ENCODE results near the gene SSH3.
"Not testable (repeated sequence)": the region's sequence is repeated elsewhere in the genome, so short reads cannot be mapped to it uniquely, and the experiment has no call there.

Gene SSH3

GRCh38 chr11:67303132-67303834, at the start of gene SSH3:
TSS of gene SSH3 (plus strand) at chr11:67303530. CDS start at chr11:67303626, 96 bp downstream.
- H3K27ac Mint-ChIP-seq, result no peak within 1 kb of the TSS
- H3K36me3 Mint-ChIP-seq (ENCODE audit: low read depth), result peaks cover 7% of the 10 kb centered on the region
- peak; percentile 84 for ATAC-seq
- DNase-seq, result peak; percentile 53
- peaks cover 7% of the 10 kb centered on the region for H3K4me1 Mint-ChIP-seq
- H3K4me3 Mint-ChIP-seq, result peak within 1 kb of the TSS; percentile 32
- no peaks in the 10 kb centered on the region for H3K9me3 Mint-ChIP-seq
- H3K27me3 Mint-ChIP-seq, result no peaks in the 10 kb centered on the region

GRCh38 chr11:67253872-67254624, 49.3 kb upstream of the SSH3 start:
- peaks cover 70% of the 10 kb centered on the region for H3K36me3 Mint-ChIP-seq (ENCODE audit: low read depth)
- H3K9me3 Mint-ChIP-seq, result no peaks in the 10 kb centered on the region
- DNase-seq, result no peak

DNA sequence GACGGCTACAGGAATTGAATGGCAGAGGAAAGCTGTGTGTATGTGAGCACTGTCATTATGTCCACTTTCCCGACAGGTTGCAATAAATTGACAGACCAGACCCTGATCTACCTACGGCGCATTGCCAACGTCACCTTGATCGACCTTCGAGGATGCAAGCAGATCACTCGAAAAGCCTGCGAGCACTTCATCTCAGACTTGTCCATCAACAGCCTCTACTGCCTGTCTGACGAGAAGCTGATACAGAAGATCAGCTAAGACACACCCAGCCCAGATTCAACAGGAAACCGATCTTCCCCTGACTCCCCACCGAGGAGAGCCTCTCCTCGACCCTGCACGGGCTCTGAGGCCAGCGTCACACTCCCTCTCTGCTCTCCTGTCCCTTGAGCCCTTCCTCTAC, 48.5 kb upstream of the SSH3 start:
- H3K27me3 Mint-ChIP-seq, result no peaks in the 10 kb centered on the region
- peaks cover 63% of the 10 kb centered on the region for H3K36me3 Mint-ChIP-seq (ENCODE audit: low read depth)
- H3K27ac Mint-ChIP-seq, result peak overlapping the region; percentile 78
- no peak overlapping the region for H3K4me3 Mint-ChIP-seq
- DNase-seq (no peak), ATAC-seq (no peak)
- peaks cover 25% of the 10 kb centered on the region for H3K4me1 Mint-ChIP-seq
- no peaks in the 10 kb centered on the region for H3K9me3 Mint-ChIP-seq

More at GRCh38 chr11:67253872-67254624, 49.3 kb upstream of the SSH3 start:
- peak overlapping the region; percentile 78 for H3K27ac Mint-ChIP-seq
- ATAC-seq, result peak; percentile 32
- no peaks in the 10 kb centered on the region for H3K27me3 Mint-ChIP-seq
- H3K4me3 Mint-ChIP-seq, result no peak overlapping the region
- H3K4me1 Mint-ChIP-seq, result peaks cover 29% of the 10 kb centered on the region

DNA sequence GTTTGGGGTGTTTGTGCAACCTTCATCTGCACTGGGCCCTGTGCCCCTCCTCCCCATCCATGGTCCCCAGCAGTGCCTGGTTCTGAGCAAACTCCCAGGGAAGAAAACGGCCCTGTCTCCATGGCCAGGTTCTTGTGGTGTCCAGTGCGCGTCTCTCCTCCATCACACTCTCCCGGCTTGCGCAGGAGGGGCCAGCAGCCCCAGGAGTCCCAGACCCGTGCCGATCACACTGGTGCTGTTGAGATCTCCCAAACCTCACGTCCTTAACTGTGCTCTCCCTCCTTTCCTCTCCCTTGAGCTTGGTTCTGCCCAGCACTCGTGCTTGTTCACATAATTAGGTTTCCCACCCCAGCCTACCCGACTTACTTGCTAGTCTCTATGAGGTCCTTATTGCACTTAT, 48.0 kb upstream of the SSH3 start:
- no peak for ATAC-seq
- no peak overlapping the region for H3K27ac Mint-ChIP-seq

GRCh38 chr11:67255864-67256263, 47.5 kb upstream of the SSH3 start:
- DNase-seq (no peak), ATAC-seq (no peak)
- H3K4me1 Mint-ChIP-seq, result peaks cover 26% of the 10 kb centered on the region
- H3K9me3 Mint-ChIP-seq, result no peaks in the 10 kb centered on the region
- H3K4me3 Mint-ChIP-seq, result no peak overlapping the region
- H3K36me3 Mint-ChIP-seq (ENCODE audit: low read depth), result peaks cover 57% of the 10 kb centered on the region
- H3K27me3 Mint-ChIP-seq, result no peaks in the 10 kb centered on the region
- H3K27ac Mint-ChIP-seq, result no peak overlapping the region

More for the DNA sequence above, 48.0 kb upstream of the SSH3 start:
- Mint-ChIP-seq H3K27me3 (no peaks in the 10 kb centered on the region), H3K4me1 (peaks cover 25% of the 10 kb centered on the region), H3K36me3 (ENCODE audit: low read depth) (peaks cover 61% of the 10 kb centered on the region), H3K4me3 (no peak overlapping the region), H3K9me3 (no peaks in the 10 kb centered on the region)
- no peak for DNase-seq

DNA sequence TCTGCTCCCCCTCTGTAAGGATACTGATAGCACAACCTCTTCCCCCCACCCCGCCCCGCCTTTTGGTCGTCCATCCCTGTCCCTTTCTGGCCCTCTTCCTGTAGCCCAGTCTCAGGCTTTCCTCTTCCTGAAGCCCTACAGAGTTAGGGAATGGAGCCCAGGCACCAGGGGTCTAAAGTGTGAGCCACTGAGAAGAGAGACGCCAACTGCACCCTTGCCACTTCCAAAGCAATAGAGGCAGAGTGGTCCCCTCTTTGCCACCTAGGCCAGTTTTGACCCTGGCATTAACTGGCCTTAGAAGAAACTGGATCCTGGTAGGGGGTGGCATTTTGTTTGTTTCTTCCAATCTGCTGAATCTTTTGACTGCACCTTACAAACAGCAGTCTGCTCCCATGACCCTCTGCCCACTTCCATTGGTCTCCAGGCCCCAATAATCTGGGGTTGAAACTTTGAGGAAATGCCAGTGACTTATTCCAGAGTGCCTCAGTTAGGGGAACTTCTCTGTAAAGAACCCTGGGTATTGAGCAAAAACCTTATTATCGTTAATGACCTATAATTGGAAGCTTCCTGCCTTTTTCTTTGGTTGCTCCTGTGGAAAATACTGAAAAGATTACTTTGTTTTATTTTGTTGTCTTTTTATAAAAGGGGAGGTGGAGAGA, 46.7 kb upstream of the SSH3 start:
- DNase-seq, result no peak
- Mint-ChIP-seq H3K36me3 (ENCODE audit: low read depth) (peaks cover 50% of the 10 kb centered on the region), H3K4me3 (no peak overlapping the region), H3K27ac (peak overlapping the region; percentile 19), H3K4me1 (peaks cover 23% of the 10 kb centered on the region), H3K27me3 (no peaks in the 10 kb centered on the region), H3K9me3 (no peaks in the 10 kb centered on the region)
- no peak for ATAC-seq

GRCh38 chr11:67260406-67260805, 42.9 kb upstream of the SSH3 start:
- Mint-ChIP-seq H3K27ac (no peak overlapping the region), H3K4me3 (peak overlapping the region; percentile 40), H3K9me3 (no peaks in the 10 kb centered on the region), H3K4me1 (peaks cover 47% of the 10 kb centered on the region), H3K27me3 (peaks cover 2% of the 10 kb centered on the region), H3K36me3 (ENCODE audit: low read depth) (peaks cover 18% of the 10 kb centered on the region)
- ATAC-seq, result no peak
- no peak for DNase-seq

DNA sequence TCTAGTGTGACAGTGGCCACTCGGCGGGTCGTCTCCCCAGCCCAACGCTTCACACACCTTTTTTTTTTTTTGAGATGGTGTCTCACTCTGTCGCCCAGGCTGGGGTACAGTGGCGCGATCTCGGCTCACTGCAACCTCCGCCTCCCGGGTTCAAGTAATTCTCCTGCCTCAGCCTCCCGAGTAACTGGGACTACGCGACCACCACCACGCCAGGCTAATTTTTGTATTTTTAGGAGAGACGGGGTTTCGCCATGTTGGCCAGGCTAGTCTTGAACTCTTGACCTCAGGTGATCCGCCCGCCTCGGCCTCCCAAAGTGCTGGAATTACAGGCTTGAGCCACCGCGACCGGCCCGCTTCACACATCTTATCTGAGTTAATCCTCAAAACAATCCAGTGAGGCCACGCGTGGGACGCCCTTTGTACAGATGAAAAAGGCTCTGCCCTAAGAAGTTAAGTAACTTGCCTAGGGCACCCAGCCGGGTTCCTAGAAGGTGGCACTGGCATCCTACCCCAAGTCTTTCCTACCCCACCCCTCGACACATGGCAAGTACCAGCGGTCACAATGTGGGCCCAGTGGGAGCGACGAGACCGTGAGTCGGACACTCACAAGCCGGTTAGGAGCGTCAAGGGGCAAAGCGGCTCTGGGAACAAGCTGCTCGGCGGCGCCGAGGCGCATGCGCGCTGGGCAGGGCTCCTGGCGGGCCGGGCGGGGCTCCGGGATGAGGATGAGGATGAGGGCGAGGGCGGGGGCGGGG, 42.3 kb upstream of the SSH3 start:
- H3K27me3 Mint-ChIP-seq, H3K9me3 Mint-ChIP-seq, H3K27ac Mint-ChIP-seq, ATAC-seq: not testable (repeated sequence)
- DNase-seq, result peak; percentile 72
- peaks cover 12% of the 10 kb centered on the region for H3K36me3 Mint-ChIP-seq (ENCODE audit: low read depth)
- H3K4me3 Mint-ChIP-seq, result peak overlapping the region; percentile 40
- peaks cover 53% of the 10 kb centered on the region for H3K4me1 Mint-ChIP-seq

DNA sequence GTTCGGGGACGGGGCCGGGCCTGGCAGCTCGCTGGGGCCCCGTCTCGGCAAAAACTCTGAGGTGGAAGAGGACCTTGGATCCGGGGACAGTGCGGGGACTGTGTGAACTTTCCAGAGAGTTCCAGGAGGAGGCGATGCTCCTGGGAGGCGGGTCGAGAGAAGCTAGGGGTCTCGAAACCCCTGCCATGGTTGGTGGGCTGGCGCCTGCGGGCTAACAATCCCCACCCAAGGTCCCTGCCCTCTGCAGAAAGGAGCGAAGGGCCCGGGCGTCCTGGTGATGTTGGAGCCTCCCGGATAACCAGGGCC, 41.7 kb upstream of the SSH3 start:
- no peak overlapping the region for H3K27ac Mint-ChIP-seq
- peaks cover 2% of the 10 kb centered on the region for H3K27me3 Mint-ChIP-seq
- no peaks in the 10 kb centered on the region for H3K9me3 Mint-ChIP-seq
- H3K4me1 Mint-ChIP-seq, result peaks cover 54% of the 10 kb centered on the region
- peaks cover 9% of the 10 kb centered on the region for H3K36me3 Mint-ChIP-seq (ENCODE audit: low read depth)
- ATAC-seq (no peak), DNase-seq (no peak)
- H3K4me3 Mint-ChIP-seq, result peak overlapping the region; percentile 49

- Mint-ChIP-seq H3K36me3 (ENCODE audit: low read depth) (peaks cover 5% of the 10 kb centered on the region), H3K9me3 (no peaks in the 10 kb centered on the region), H3K4me3 (peak overlapping the region; percentile 76), H3K27me3 (peaks cover 2% of the 10 kb centered on the region), H3K4me1 (peaks cover 54% of the 10 kb centered on the region), H3K27ac (peak overlapping the region; percentile 82)
- ATAC-seq (no peak), DNase-seq (no peak)
Observed at GRCh38 chr11:67261946-67262681, 41.2 kb upstream of the SSH3 start.

DNA sequence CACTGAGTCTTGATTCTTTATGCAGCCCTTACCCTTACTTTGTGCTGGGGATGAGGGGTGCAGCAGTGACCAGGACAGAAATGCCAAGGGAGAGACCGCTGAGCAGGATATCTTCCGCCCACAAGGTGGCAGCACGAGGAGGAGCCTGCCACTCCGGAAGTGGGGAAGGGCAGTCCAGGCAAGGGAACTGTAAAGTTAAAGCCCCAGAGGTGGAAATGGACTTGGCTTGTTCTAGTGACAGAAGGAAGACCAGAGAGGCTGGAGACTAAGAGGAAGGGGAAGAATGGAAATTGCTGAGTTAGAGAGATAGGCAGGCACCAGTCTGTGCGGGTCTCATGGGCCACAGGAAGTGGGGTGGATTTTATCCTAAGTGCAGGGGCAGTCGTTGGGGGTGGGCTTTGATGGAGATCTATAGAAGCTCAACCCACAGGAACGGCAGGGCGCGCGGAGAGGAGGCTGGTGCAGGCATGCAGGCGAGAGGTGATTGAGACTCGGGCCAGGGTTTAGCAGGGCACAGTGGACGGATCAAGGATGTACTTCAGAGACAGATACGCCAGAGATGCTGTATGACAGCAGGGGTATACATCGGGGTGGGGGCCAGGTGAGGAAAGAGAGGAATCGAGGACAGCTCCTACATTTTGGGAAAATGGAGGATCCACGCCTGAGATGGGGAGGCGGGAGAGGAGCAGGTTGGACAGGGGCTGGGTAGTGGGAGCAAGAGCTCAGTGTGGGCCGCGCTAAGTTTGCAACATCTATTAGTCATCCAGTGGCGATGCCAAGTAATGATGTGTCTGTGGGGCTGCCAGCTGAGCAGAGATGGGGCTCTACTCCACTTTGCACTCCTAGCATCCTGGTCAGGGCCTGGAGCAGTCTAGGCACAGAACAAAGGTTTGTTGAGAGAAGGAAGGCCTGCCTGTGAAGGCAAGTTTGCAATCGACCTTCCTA, 40.3 kb upstream of the SSH3 start:
- H3K4me3 Mint-ChIP-seq, result peak overlapping the region; percentile 76
- H3K27me3 Mint-ChIP-seq, result peaks cover 2% of the 10 kb centered on the region
- H3K36me3 Mint-ChIP-seq (ENCODE audit: low read depth), result peaks cover 10% of the 10 kb centered on the region
- DNase-seq (peak; percentile 86), ATAC-seq (peak; percentile 65)
- peak overlapping the region; percentile 82 for H3K27ac Mint-ChIP-seq
- no peaks in the 10 kb centered on the region for H3K9me3 Mint-ChIP-seq
- peaks cover 60% of the 10 kb centered on the region for H3K4me1 Mint-ChIP-seq

GRCh38 chr11:67264260-67264659, 39.1 kb upstream of the SSH3 start:
- H3K36me3 Mint-ChIP-seq (ENCODE audit: low read depth), result peaks cover 21% of the 10 kb centered on the region
- peak overlapping the region; percentile 80 for H3K27ac Mint-ChIP-seq
- peak overlapping the region; percentile 48 for H3K4me3 Mint-ChIP-seq
- peaks cover 2% of the 10 kb centered on the region for H3K27me3 Mint-ChIP-seq
- DNase-seq (no peak), ATAC-seq (no peak)
- H3K4me1 Mint-ChIP-seq, result peaks cover 67% of the 10 kb centered on the region
- no peaks in the 10 kb centered on the region for H3K9me3 Mint-ChIP-seq

Measured in activated naive CD8-positive, alpha-beta T cell treated with anti-CD3 and anti-CD28 coated beads, Interleukin-2, amount 50 U/mL, for 24 hours (primary cell).